ENCODE measurements around the gene RCN2. TPM values are rescaled to one million over a fixed set of nuclear protein-coding genes. Genes with fewer than 3 reads are reported as not detected.

RCN2 gene
- total and polyA plus RNA-seq, 2 of the 8 experiments (the other 6 are each of a cell fraction or from before 2014, with no cell fraction given), result 65.6 to 137 TPM

DNA sequence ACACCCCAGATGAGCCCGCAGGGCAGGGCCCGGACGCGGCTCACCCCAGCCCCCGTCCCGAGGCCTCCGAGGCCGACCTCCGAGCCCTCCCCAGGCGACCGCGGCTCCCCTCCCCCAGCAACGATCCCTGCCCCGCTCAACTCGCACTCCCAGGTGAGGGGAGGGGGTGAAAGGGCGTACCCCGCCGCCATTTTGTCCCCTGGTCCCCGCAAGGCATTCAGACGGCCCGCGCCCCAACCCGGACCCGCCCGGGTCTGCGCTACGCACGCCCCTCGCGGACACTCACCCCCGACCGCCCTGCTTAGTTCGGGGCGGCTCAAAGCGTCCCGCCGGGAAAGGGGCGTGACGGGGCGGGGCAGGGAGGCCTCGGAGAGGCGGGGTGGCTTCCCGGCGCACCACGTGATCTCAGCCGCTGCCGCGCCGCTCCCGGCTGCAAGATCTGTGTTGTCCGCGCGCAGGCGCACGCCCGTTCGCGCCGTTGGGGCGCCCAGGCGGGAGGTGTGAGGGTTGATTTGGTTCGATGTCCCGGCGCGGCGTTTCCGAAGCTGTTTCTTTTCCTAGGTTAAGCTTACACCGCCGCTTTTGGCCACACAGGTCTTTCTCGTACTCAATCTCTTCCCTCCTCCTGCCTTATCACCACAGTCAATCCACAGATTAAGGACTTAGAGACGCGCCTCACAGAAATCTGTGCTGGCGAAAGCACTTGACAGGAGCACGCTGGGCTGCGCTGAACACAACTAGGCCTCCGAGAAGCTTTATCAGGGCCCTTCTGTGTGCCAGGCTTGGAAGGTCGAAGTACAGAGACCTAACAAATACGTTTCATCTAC is 26.3 kb upstream of the RCN2 start, which contains the start of gene SCAPER (continued):
- TF ChIP-seq MAX (IDR thresholded peaks at IDR 0.05) (peak; percentile 97), FOSL1 (IDR thresholded peaks at IDR 0.05; ENCODE audit: insufficient read depth, low read depth, low read length) (no peak), GTF2F1 (IDR thresholded peaks at IDR 0.05; ENCODE audit: borderline replicate concordance, low read depth, low read length) (no peak), POLR2AphosphoS5 (IDR thresholded peaks at IDR 0.05; ENCODE audit: low read depth, low read length) (no peak), JUND (IDR thresholded peaks at IDR 0.05; ENCODE audit: low read length) (no peak), SIX5 (IDR thresholded peaks at IDR 0.05; ENCODE audit: low read depth, low read length) (no peak), MAFK (IDR thresholded peaks at IDR 0.05; ENCODE audit: low read depth, low read length) (no peak), TEAD4 (IDR thresholded peaks at IDR 0.05; ENCODE audit: low read depth, low read length) (no peak; the same call in 1 of the 2 replicates), BRCA1 (IDR thresholded peaks at IDR 0.05; ENCODE audit: low read depth, low read length) (no peak), YY1 (IDR thresholded peaks at IDR 0.05; ENCODE audit: low read depth, low read length) (peak; percentile 93), POU5F1 (IDR thresholded peaks at IDR 0.05; ENCODE audit: low read depth, low read length) (no peak), RXRA (IDR thresholded peaks at IDR 0.05; ENCODE audit: insufficient read depth, low read depth, low read length) (no peak), ZNF274 (IDR thresholded peaks at IDR 0.05; ENCODE audit: borderline replicate concordance, extremely low read depth, low read length) (no peak), RAD21 (IDR thresholded peaks at IDR 0.05 in 1 of 2, conservative IDR thresholded peaks at IDR 0.05 in 1 of 2; ENCODE audit: low read depth in 2 of 2, low read length in 2 of 2) (no peak), KDM5A (IDR thresholded peaks at IDR 0.05; ENCODE audit: low read length) (no peak), BCL11A (IDR thresholded peaks at IDR 0.05; ENCODE audit: low read depth in 2 of 2, low read length in 2 of 2) (no peak), TCF12 (IDR thresholded peaks at IDR 0.05; ENCODE audit: low read depth, low read length) (0 out of 2 replicates have a peak, but pooled peaks have one; percentile 16), PHF8 (conservative IDR thresholded peaks at IDR 0.05; ENCODE audit: low read depth, low read length) (peak; percentile 64; the same call in 1 of the 2 replicates), RNF2 (IDR thresholded peaks at IDR 0.05; ENCODE audit: borderline replicate concordance, low read depth, low read length, missing control alignments, poor library complexity, severe bottlenecking) (peak; percentile 51), JUN (IDR thresholded peaks at IDR 0.05; ENCODE audit: low read depth, low read length) (no peak)
- TF ChIP-seq, protein P1, sequence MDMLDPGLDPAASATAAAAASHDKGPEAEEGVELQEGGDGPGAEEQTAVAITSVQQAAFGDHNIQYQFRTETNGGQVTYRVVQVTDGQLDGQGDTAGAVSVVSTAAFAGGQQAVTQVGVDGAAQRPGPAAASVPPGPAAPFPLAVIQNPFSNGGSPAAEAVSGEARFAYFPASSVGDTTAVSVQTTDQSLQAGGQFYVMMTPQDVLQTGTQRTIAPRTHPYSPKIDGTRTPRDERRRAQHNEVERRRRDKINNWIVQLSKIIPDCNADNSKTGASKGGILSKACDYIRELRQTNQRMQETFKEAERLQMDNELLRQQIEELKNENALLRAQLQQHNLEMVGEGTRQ (IDR thresholded peaks at IDR 0.05; ENCODE audit: low read length), result peak; percentile 92
- TF ChIP-seq, protein P2, sequence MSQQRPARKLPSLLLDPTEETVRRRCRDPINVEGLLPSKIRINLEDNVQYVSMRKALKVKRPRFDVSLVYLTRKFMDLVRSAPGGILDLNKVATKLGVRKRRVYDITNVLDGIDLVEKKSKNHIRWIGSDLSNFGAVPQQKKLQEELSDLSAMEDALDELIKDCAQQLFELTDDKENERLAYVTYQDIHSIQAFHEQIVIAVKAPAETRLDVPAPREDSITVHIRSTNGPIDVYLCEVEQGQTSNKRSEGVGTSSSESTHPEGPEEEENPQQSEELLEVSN (IDR thresholded peaks at IDR 0.05), result peak; percentile 99

Measured in H1 (cell line).